Lung (tissue), 12 donors: ENCODE results near the gene ZNF281. TPM values are rescaled to one million over a fixed set of nuclear protein-coding genes. Genes with fewer than 3 reads are reported as not detected.
A peak's percentile ranks its signal among the peaks of the same experiment; 100 is the strongest.

Source experiments
- ATAC-seq: fragments of 200-7000 bp; cut with Tn5 transposase; one replicate; pipeline ENCODE4 v1.9.1; 2020; ENCODE audit warnings: moderate number of reproducible peaks; ENCODE audit not compliant: insufficient read depth, low FRiP score
- DNase-seq, 3 donors: peaks; one replicate each; pipeline ENCODE4 v3.0.0-alpha.2; 2013 to 2017
- H3K27ac ChIP-seq, 2 donors: one replicate each; pipeline ENCODE4 v1.5.1; 2013; ENCODE audit warnings: mild to moderate bottlenecking in 2 of 2, moderate library complexity in 2 of 2, control low read depth in 1 of 2, inconsistent platforms in 1 of 2, low read depth in 1 of 2, low read length in 1 of 2
- H3K27me3 ChIP-seq, 3 donors: one replicate each; pipeline ENCODE4 v1.5.1; 2013; ENCODE audit warnings: low read length in 2 of 3; ENCODE audit not compliant: control insufficient read depth in 3 of 3, insufficient read depth in 3 of 3
- H3K36me3 ChIP-seq, 4 donors: one replicate each; pipeline ENCODE4 v1.5.1; 2013; ENCODE audit warnings: low read length in 4 of 4, mild to moderate bottlenecking in 1 of 4, moderate library complexity in 1 of 4; ENCODE audit not compliant: control insufficient read depth in 4 of 4, insufficient read depth in 4 of 4
- H3K4me1 ChIP-seq, 5 donors: one replicate each; pipeline ENCODE4 v1.5.1; 2013; ENCODE audit warnings: low read length in 5 of 5, mild to moderate bottlenecking in 2 of 5, moderate library complexity in 1 of 5; ENCODE audit not compliant: control insufficient read depth in 5 of 5, insufficient read depth in 5 of 5
- H3K4me3 ChIP-seq: one replicate; pipeline ENCODE4 v1.5.1; 2013; ENCODE audit warnings: mild to moderate bottlenecking, control low read depth, moderate library complexity
- H3K9ac ChIP-seq, 2 donors: one replicate each; pipeline ENCODE4 v1.5.1; 2013; ENCODE audit warnings: low read length in 2 of 2, control low read depth in 1 of 2; ENCODE audit not compliant: insufficient read depth in 1 of 2
- H3K9me3 ChIP-seq, 4 donors: one replicate each; pipeline ENCODE4 v1.5.1; 2013; ENCODE audit warnings: low read length in 3 of 4, mild to moderate bottlenecking in 1 of 4, moderate library complexity in 1 of 4; ENCODE audit not compliant: control insufficient read depth in 4 of 4, insufficient read depth in 3 of 4
- WGBS, 2 donors: extraction: QIAGEN DNeasy Blood & Tissue Kit; methylation state at CpG; one replicate each; pipeline ENCODE4 v1.1.7; 2013; 5-methylcytosine and 5-hydroxymethylcytosine counted together
- polyA plus RNA-seq, 2 donors: library from polyadenylated mRNA; stranded (reverse); fragments of 200-250 nt; gene quantifications; one replicate each; pipeline ENCODE4 v1.2.1, GENCODE V29; 2013
- total RNA-seq, 2 donors: library from RNA; depleted of rRNA in 1 of 2; stranded (reverse); fragments of >200 nt in 1 of 2; gene quantifications; one replicate each; pipeline ENCODE4 v1.2.1, GENCODE V29; 2014 to 2021
- TF ChIP-seq, protein P1 (sequence below): IDR thresholded peaks from 2 replicates; pipeline ENCODE4 v1.5.1; 2012; ENCODE audit warnings: mild to moderate bottlenecking; ENCODE audit errors: control extremely low read depth, extremely low read depth
- donor health status: control.
- donor health status: control.
- donor health status: Bipolar disorder and iron deficiency.
- donor health status: healthy.
- donor health status: DM: yes; HTN: yes; CAD: no.

The ZNF281 gene
- total and polyA plus RNA-seq, 4 donors = 5.4 to 24.8 (median 10.9) TPM

- H3K9me3 ChIP-seq = no peaks in the 10 kb centered on the region
- H3K27ac ChIP-seq = no peak overlapping the region
- no peaks in the 10 kb centered on the region for H3K4me1 ChIP-seq
- H3K9ac ChIP-seq = peak overlapping the region in 1 of 2 donors; percentile 14
- no peaks in the 10 kb centered on the region for H3K27me3 ChIP-seq
- H3K36me3 ChIP-seq = no peaks in the 10 kb centered on the region
- WGBS, 2 donors = 43 to 45% methylated on average over 5 of the region's 5 CpGs
- TF ChIP-seq, protein P1, sequence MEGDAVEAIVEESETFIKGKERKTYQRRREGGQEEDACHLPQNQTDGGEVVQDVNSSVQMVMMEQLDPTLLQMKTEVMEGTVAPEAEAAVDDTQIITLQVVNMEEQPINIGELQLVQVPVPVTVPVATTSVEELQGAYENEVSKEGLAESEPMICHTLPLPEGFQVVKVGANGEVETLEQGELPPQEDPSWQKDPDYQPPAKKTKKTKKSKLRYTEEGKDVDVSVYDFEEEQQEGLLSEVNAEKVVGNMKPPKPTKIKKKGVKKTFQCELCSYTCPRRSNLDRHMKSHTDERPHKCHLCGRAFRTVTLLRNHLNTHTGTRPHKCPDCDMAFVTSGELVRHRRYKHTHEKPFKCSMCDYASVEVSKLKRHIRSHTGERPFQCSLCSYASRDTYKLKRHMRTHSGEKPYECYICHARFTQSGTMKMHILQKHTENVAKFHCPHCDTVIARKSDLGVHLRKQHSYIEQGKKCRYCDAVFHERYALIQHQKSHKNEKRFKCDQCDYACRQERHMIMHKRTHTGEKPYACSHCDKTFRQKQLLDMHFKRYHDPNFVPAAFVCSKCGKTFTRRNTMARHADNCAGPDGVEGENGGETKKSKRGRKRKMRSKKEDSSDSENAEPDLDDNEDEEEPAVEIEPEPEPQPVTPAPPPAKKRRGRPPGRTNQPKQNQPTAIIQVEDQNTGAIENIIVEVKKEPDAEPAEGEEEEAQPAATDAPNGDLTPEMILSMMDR = no peak
- no peak overlapping the region for H3K4me3 ChIP-seq
- ATAC-seq = no peak
- peak in 1 of 3 donors; percentile 37 for DNase-seq
Measured at GRCh38 chr1:200437556-200438203, 27.8 kb upstream of the ZNF281 start.

DNA sequence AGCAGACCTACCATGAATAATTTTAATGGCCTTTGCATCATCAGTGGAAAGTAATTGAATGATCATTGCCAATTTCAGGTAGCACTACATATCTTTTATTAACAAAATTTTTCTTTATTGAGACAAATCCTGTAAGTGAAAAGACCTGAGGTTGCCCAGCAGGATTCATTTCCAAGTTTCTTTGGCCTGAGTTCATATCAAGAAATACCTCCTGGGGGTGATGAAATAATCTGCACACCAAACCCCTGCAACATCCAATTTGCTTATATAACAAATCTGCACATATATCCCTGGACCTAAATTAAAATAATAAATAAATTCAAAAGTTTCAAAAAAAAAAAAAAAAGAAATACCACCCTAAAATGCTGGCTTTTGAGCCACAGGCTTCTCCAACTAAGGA lies 27.3 kb upstream of the ZNF281 start:
- H3K27me3 ChIP-seq = no peaks in the 10 kb centered on the region
- TF ChIP-seq, protein P1 = no peak

GRCh38 chr1:200436436-200436835 lies 26.6 kb upstream of the ZNF281 start:
- TF ChIP-seq, protein P1 = no peak
- Histone ChIP-seq H3K36me3 (no peaks in the 10 kb centered on the region), H3K27ac (no peak overlapping the region), H3K9ac (no peak overlapping the region), H3K4me3 (no peak overlapping the region), H3K27me3 (no peaks in the 10 kb centered on the region), H3K4me1 (no peaks in the 10 kb centered on the region), H3K9me3 (no peaks in the 10 kb centered on the region)
- DNase-seq = no peak
- no peak for ATAC-seq

More for the DNA sequence above, 27.3 kb upstream of the ZNF281 start:
- no peaks in the 10 kb centered on the region for H3K4me1 ChIP-seq
- no peak overlapping the region for H3K9ac ChIP-seq
- DNase-seq (no peak), ATAC-seq (no peak)
- no peaks in the 10 kb centered on the region for H3K9me3 ChIP-seq
- no peak overlapping the region for H3K27ac ChIP-seq
- H3K36me3 ChIP-seq = no peaks in the 10 kb centered on the region
- H3K4me3 ChIP-seq = no peak overlapping the region

- Histone ChIP-seq H3K9me3 (no peaks in the 10 kb centered on the region), H3K9ac (no peak overlapping the region), H3K27me3 (no peaks in the 10 kb centered on the region), H3K27ac (no peak overlapping the region), H3K36me3 (no peaks in the 10 kb centered on the region), H3K4me3 (no peak overlapping the region), H3K4me1 (no peaks in the 10 kb centered on the region)
- TF ChIP-seq, protein P1 = no peak
- WGBS, 2 donors = 91 to 96% methylated on average over 8 of the region's 8 CpGs
- ATAC-seq (no peak), DNase-seq (no peak)
Measured at GRCh38 chr1:200435200-200435780, 25.5 kb upstream of the ZNF281 start.
